CD1c-positive myeloid dendritic cell (primary cell): ENCODE measurements around the gene VGLL4.

Source experiments
- DNase-seq: peaks from one replicate; pipeline ENCODE4 v3.0.0-alpha.2; 2016; ENCODE audit errors: extremely low spot score

Gene VGLL4

GRCh38 chr3:11565492-11565891 is 78.2 kb downstream of the VGLL4 start:
- DNase-seq: no peak

GRCh38 chr3:11565072-11565471 is 78.6 kb downstream of the VGLL4 start:
- no peak for DNase-seq

GRCh38 chr3:11564577-11565001 is 79.1 kb downstream of the VGLL4 start:
- no peak for DNase-seq

- no peak for DNase-seq
Measured at GRCh38 chr3:11563865-11564185, 79.9 kb downstream of the VGLL4 start.

- DNase-seq: no peak
Measured at GRCh38 chr3:11563159-11563864, 80.4 kb downstream of the VGLL4 start.

GRCh38 chr3:11562277-11562881 is 81.3 kb downstream of the VGLL4 start:
- no peak for DNase-seq

GRCh38 chr3:11560746-11561145 is 83.0 kb downstream of the VGLL4 start:
- no peak for DNase-seq

- DNase-seq: no peak
Measured at GRCh38 chr3:11559816-11560633, 83.7 kb downstream of the VGLL4 start.

- DNase-seq: no peak
Measured at GRCh38 chr3:11558918-11559815, 84.5 kb downstream of the VGLL4 start.

- DNase-seq: no peak
Measured at GRCh38 chr3:11558411-11558903, 85.3 kb downstream of the VGLL4 start.

- DNase-seq: no peak
Measured at GRCh38 chr3:11558002-11558401, 85.7 kb downstream of the VGLL4 start.

- no peak for DNase-seq
Measured at GRCh38 chr3:11556851-11557644, 86.7 kb downstream of the VGLL4 start.

- no peak for DNase-seq
Measured at GRCh38 chr3:11555881-11556633, 87.7 kb downstream of the VGLL4 start.

GRCh38 chr3:11555211-11555782 is 88.4 kb downstream of the VGLL4 start:
- no peak for DNase-seq

GRCh38 chr3:11554666-11555065 is 89.0 kb downstream of the VGLL4 start:
- no peak for DNase-seq

- DNase-seq: no peak
Measured at GRCh38 chr3:11554236-11554610, 89.5 kb downstream of the VGLL4 start.

GRCh38 chr3:11553436-11554235 is 90.1 kb downstream of the VGLL4 start:
- no peak for DNase-seq

- DNase-seq: no peak
Measured at GRCh38 chr3:11552289-11553264, 91.1 kb downstream of the VGLL4 start.
